ENCODE measurements around the gene GRAP.

DNA sequence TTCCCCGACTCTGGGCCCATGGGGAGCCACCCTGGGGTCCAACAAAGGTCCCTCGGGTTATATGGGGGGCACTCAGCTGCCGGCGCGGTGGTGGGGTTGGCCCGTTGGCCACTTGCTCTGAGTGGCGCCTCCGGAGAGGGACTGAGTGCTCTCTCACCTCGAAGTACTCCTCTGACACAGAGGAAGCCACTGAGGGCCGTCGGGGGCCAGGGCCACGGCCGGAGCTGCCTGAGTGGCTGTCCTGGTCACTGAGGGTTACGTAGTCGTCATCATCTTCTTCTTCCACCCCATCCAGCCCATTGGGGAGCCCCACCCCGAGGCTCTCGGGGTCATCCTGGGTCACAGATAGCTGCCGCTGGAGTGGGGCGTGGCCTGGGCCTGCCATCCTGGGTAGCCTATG lies 69.1 kb downstream of the GRAP start:
- no peak for TF ChIP-seq EZH2phosphoT487 (IDR thresholded peaks at IDR 0.05; ENCODE audit: low read depth, severe bottlenecking, unreplicated experiment)
- TF ChIP-seq, protein P1, sequence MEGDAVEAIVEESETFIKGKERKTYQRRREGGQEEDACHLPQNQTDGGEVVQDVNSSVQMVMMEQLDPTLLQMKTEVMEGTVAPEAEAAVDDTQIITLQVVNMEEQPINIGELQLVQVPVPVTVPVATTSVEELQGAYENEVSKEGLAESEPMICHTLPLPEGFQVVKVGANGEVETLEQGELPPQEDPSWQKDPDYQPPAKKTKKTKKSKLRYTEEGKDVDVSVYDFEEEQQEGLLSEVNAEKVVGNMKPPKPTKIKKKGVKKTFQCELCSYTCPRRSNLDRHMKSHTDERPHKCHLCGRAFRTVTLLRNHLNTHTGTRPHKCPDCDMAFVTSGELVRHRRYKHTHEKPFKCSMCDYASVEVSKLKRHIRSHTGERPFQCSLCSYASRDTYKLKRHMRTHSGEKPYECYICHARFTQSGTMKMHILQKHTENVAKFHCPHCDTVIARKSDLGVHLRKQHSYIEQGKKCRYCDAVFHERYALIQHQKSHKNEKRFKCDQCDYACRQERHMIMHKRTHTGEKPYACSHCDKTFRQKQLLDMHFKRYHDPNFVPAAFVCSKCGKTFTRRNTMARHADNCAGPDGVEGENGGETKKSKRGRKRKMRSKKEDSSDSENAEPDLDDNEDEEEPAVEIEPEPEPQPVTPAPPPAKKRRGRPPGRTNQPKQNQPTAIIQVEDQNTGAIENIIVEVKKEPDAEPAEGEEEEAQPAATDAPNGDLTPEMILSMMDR (IDR thresholded peaks at IDR 0.05; ENCODE audit: poor library complexity), result no peak
